ENCODE data around the gene MYO9B.

Gene MYO9B

DNA sequence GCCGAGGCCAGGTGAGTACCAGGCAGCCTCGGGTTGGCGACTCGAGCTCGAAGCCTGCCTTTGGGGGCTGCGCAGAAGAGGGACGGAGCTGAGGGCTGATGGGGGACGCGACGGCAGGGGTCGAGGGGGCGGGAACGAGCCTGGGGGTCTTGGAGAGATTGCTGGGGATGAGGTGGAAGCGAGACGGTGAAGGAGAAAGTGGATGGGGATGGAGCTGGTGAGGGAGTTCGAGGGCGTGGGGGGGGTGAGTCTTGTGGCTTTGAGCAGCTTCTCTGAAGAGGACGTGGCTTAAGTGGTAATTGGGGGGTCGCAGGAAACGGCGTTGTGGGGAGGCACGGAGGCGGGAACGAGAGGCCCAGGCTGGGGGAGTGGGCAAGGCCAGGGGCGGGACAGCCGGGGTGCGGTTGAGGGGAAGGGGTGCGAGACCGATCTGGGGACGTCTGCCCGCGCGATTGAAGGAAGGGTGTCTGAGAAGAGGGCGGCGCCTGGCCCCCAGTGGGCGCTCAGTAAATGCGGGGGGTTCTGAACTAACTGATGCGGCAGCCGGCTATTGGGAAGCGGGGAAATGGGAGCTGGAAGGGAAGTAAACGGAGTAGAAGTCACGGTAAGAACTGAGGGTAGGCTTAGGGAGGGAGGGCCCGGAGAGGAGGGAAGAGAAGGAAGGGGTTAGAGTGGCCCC lies 426 bp downstream of the MYO9B start:
- Histone ChIP-seq H3K27ac (ENCODE audit: low read length) (peak overlapping the region; percentile 88), H3K9me3 (ENCODE audit: insufficient read depth, low read length, severe bottlenecking) (no peaks in the 10 kb centered on the region), H3K9ac (ENCODE audit: low read depth, low read length) (peak overlapping the region; percentile 83), H3K36me3 (ENCODE audit: insufficient read depth, low read length) (peaks cover 29% of the 10 kb centered on the region), H4K20me1 (ENCODE audit: insufficient read depth, low read length) (peaks cover 73% of the 10 kb centered on the region), H3K4me2 (ENCODE audit: insufficient read depth, low read length) (peak overlapping the region; percentile 66), H3K79me2 (ENCODE audit: insufficient read depth, low read length) (peaks cover 96% of the 10 kb centered on the region), H2AFZ (ENCODE audit: low read depth, low read length) (peak overlapping the region; percentile 74), H3K4me3 (ENCODE audit: low read depth in 1 of 2, low read length in 2 of 2) (peak overlapping the region; percentile 46 to 91; a peak in 3 of 4 replicates), H3K27me3 (ENCODE audit: insufficient read depth, low read length, poor library complexity) (no peaks in the 10 kb centered on the region), H3K4me1 (ENCODE audit: insufficient read depth, low read length) (peaks cover 48% of the 10 kb centered on the region)
- TF ChIP-seq EZH2 (IDR thresholded peaks at IDR 0.05; ENCODE audit: borderline replicate concordance, low read depth, low read length, severe bottlenecking): no peak
- TF ChIP-seq, protein P1, sequence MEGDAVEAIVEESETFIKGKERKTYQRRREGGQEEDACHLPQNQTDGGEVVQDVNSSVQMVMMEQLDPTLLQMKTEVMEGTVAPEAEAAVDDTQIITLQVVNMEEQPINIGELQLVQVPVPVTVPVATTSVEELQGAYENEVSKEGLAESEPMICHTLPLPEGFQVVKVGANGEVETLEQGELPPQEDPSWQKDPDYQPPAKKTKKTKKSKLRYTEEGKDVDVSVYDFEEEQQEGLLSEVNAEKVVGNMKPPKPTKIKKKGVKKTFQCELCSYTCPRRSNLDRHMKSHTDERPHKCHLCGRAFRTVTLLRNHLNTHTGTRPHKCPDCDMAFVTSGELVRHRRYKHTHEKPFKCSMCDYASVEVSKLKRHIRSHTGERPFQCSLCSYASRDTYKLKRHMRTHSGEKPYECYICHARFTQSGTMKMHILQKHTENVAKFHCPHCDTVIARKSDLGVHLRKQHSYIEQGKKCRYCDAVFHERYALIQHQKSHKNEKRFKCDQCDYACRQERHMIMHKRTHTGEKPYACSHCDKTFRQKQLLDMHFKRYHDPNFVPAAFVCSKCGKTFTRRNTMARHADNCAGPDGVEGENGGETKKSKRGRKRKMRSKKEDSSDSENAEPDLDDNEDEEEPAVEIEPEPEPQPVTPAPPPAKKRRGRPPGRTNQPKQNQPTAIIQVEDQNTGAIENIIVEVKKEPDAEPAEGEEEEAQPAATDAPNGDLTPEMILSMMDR (IDR thresholded peaks at IDR 0.05; ENCODE audit: borderline replicate concordance, extremely low read depth, low read length, poor library complexity, severe bottlenecking): no peak
- peak; percentile 51 for ATAC-seq (ENCODE audit: insufficient read depth, low read depth)
- peak; percentile 83 for DNase-seq

DNA sequence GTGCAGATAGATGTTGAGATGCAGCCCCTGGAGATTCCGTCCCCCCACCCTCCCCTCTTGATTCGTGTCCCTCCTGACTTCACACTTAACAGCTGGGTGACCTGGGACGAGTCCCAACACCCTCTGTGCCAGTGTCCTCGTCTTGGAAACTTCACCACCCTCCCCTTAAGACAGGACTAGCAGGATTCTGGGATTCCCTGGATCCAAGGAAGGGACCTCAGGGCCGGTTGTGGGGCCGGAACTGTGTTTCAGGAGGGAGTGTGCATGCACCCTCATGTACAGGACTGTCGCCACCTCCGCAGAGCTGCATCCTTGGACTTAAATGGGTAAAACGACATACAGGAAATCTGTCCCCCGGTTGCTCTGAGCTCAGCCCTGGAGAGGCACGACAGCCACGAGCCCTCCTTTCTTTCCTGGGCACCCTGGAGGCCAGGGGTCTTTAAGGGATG lies 990 bp downstream of the MYO9B start:
- no peak overlapping the region; the same call in 1 of the 2 replicates for H2AFZ ChIP-seq (ENCODE audit: low read depth, low read length)
- H3K9ac ChIP-seq (ENCODE audit: low read depth, low read length): peak overlapping the region; percentile 83
- peak overlapping the region; percentile 46 to 91; a peak in 3 of 4 replicates for H3K4me3 ChIP-seq (ENCODE audit: low read depth in 1 of 2, low read length in 2 of 2)
- DNase-seq (peak; percentile 40), ATAC-seq (ENCODE audit: insufficient read depth, low read depth) (no peak)
- peaks cover 23% of the 10 kb centered on the region for H3K36me3 ChIP-seq (ENCODE audit: insufficient read depth, low read length)
- H3K27ac ChIP-seq (ENCODE audit: low read length): peak overlapping the region; percentile 88
- peaks cover 96% of the 10 kb centered on the region for H3K79me2 ChIP-seq (ENCODE audit: insufficient read depth, low read length)
- TF ChIP-seq EZH2 (IDR thresholded peaks at IDR 0.05; ENCODE audit: borderline replicate concordance, low read depth, low read length, severe bottlenecking): no peak
- TF ChIP-seq, protein P1 (IDR thresholded peaks at IDR 0.05; ENCODE audit: borderline replicate concordance, extremely low read depth, low read length, poor library complexity, severe bottlenecking): no peak
- no peaks in the 10 kb centered on the region for H3K27me3 ChIP-seq (ENCODE audit: insufficient read depth, low read length, poor library complexity)
- no peaks in the 10 kb centered on the region for H3K9me3 ChIP-seq (ENCODE audit: insufficient read depth, low read length, severe bottlenecking)
- H4K20me1 ChIP-seq (ENCODE audit: insufficient read depth, low read length): peaks cover 73% of the 10 kb centered on the region
- H3K4me1 ChIP-seq (ENCODE audit: insufficient read depth, low read length): peaks cover 48% of the 10 kb centered on the region
- H3K4me2 ChIP-seq (ENCODE audit: insufficient read depth, low read length): peak overlapping the region; percentile 66

DNA sequence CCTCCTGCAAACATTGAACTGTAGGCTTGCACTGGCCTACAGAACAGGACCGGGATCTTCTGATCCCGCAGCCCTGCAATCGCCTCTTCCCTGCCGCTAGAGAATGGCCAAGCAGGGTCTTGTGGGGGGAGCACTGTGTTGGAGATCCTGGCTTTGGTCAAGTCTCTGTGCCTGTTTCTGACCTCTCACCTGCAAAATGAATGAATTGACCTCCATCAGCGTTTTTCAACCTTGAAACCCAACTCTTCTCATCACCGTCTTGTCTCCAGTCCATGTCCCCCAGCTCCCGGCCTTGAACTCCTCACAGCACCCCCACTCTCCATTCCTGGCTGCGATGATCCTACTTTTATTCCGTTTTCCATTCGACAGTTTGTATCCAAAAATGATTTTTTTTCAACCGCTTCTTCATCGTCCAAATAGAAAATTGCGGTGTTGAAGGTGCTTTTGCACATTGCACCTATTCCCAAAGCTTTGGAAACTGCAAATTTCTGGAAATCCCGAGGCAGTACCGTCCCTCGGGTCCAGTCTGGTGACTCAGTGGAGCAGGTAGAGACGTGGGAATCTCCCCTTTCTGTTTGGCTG lies 2.0 kb downstream of the MYO9B start:
- Histone ChIP-seq H3K79me2 (ENCODE audit: insufficient read depth, low read length) (peaks cover 96% of the 10 kb centered on the region), H3K27ac (ENCODE audit: low read length) (peak overlapping the region; percentile 88; the same call in 1 of the 2 replicates), H3K4me1 (ENCODE audit: insufficient read depth, low read length) (peaks cover 45% of the 10 kb centered on the region), H3K4me2 (ENCODE audit: insufficient read depth, low read length) (peak overlapping the region; percentile 66), H2AFZ (ENCODE audit: low read depth, low read length) (no peak overlapping the region), H3K36me3 (ENCODE audit: insufficient read depth, low read length) (peaks cover 22% of the 10 kb centered on the region), H4K20me1 (ENCODE audit: insufficient read depth, low read length) (peaks cover 81% of the 10 kb centered on the region), H3K27me3 (ENCODE audit: insufficient read depth, low read length, poor library complexity) (no peaks in the 10 kb centered on the region), H3K9me3 (ENCODE audit: insufficient read depth, low read length, severe bottlenecking) (no peaks in the 10 kb centered on the region), H3K9ac (ENCODE audit: low read depth, low read length) (peak overlapping the region; percentile 83), H3K4me3 (ENCODE audit: low read depth in 1 of 2, low read length in 2 of 2) (peak overlapping the region in 1 of 2 experiments; percentile 91; a peak in 2 of 4 replicates)
- TF ChIP-seq, protein P1 (IDR thresholded peaks at IDR 0.05; ENCODE audit: borderline replicate concordance, extremely low read depth, low read length, poor library complexity, severe bottlenecking): no peak
- no peak for TF ChIP-seq EZH2 (IDR thresholded peaks at IDR 0.05; ENCODE audit: borderline replicate concordance, low read depth, low read length, severe bottlenecking)
- no peak for ATAC-seq (ENCODE audit: insufficient read depth, low read depth)
- DNase-seq: no peak

All from DND-41 (cell line).